MCF 10A (cell line): ENCODE data around the gene KRTCAP2. TPM values are rescaled to one million over a fixed set of nuclear protein-coding genes. Genes with fewer than 3 reads are reported as not detected.
"Not testable (repeated sequence)": the region's sequence is repeated elsewhere in the genome, so short reads cannot be mapped to it uniquely, and the experiment has no call there.

Source experiments
- BruUV-seq: library from RNA; stranded (reverse); fragments of 400-500 nt; replicated peaks from 2 replicates; lab custom pipeline; 2021; lab: Mats Ljungman, UMichigan
- CTCF ChIA-PET: fragments of 300-600 bp; sonication (Branson Sonifier 250); formaldehyde crosslinking; extraction: SDS; loops from one replicate; lab custom pipeline; 2021; ENCODE audit warnings: antibody characterized with exemption, inconsistent platforms; lab: Yijun Ruan, JAX
- POLR2A ChIA-PET: fragments of 300-600, 350-650 bp; sonication (Branson Sonifier 250); formaldehyde crosslinking; extraction: SDS; loops from one replicate; lab custom pipeline; 2020; ENCODE audit warnings: antibody characterized with exemption, inconsistent platforms; lab: Yijun Ruan, JAX
- DNase-seq: peaks from one replicate; pipeline ENCODE4 v3.0.0-alpha.2; 2018; ENCODE audit not compliant: unreplicated experiment
- H3K27ac Mint-ChIP-seq: one replicate; pipeline ENCODE4 v1.8.0; 2022; ENCODE audit warnings: mild to moderate bottlenecking, low read depth, mixed read lengths; ENCODE audit not compliant: unreplicated experiment
- H3K27me3 Mint-ChIP-seq: one replicate; pipeline ENCODE4 v1.8.0; 2022; ENCODE audit warnings: mixed read lengths; ENCODE audit not compliant: insufficient read depth, unreplicated experiment
- H3K36me3 Mint-ChIP-seq: one replicate; pipeline ENCODE4 v1.8.0; 2022; ENCODE audit warnings: mild to moderate bottlenecking, moderate library complexity, mixed read lengths; ENCODE audit not compliant: insufficient read depth, unreplicated experiment
- H3K4me1 Mint-ChIP-seq: one replicate; pipeline ENCODE4 v1.8.0; 2022; ENCODE audit warnings: mixed read lengths; ENCODE audit not compliant: insufficient read depth, unreplicated experiment
- H3K4me3 Mint-ChIP-seq: one replicate; pipeline ENCODE4 v1.8.0; 2022; ENCODE audit warnings: mild to moderate bottlenecking, moderate library complexity, mixed read lengths; ENCODE audit not compliant: unreplicated experiment
- H3K9me3 Mint-ChIP-seq: one replicate; pipeline ENCODE4 v1.8.0; 2022; ENCODE audit warnings: mixed read lengths; ENCODE audit not compliant: unreplicated experiment
- intact Hi-C: fragments of 100-400 bp; cut with micrococcal nuclease; formaldehyde crosslinking; loops from 2 replicates; pipeline ENCODE4 v1.14.1; 2022
- total RNA-seq: library from RNA; stranded (reverse); gene quantifications from 2 replicates; pipeline ENCODE4 v1.2.3, GENCODE V29; 2022
- TF ChIP-seq, protein P1 (sequence below): fragments of 200-600 bp; IDR thresholded peaks from one replicate; pipeline ENCODE4 v1.8.0; 2022; ENCODE audit warnings: antibody characterized with exemption, mild to moderate bottlenecking; ENCODE audit not compliant: unreplicated experiment

Gene KRTCAP2
- total RNA-seq, 1 experiment from 2014 or later, result 313 TPM

DNA sequence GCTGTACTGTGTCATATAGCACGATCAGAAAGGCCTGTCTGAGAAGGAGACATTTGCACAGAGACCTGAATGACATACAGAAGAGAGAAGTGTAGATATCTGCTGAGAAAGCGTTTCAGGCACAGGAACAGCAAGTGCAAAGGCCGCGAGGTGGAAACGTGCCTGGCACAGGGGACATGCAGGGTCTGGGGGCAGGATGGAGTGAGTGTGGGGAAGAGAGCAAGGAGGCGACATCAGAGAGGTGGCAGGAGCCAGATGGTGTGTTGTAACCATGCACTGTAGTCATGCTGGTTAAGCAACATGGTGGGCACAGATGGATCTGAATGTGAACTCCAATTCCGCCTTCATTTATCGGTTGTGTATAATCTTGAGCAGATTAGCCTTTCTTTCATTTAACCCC, 13.0 kb downstream of the KRTCAP2 start:
- DNase-seq, result no peak
- TF ChIP-seq, protein P1, sequence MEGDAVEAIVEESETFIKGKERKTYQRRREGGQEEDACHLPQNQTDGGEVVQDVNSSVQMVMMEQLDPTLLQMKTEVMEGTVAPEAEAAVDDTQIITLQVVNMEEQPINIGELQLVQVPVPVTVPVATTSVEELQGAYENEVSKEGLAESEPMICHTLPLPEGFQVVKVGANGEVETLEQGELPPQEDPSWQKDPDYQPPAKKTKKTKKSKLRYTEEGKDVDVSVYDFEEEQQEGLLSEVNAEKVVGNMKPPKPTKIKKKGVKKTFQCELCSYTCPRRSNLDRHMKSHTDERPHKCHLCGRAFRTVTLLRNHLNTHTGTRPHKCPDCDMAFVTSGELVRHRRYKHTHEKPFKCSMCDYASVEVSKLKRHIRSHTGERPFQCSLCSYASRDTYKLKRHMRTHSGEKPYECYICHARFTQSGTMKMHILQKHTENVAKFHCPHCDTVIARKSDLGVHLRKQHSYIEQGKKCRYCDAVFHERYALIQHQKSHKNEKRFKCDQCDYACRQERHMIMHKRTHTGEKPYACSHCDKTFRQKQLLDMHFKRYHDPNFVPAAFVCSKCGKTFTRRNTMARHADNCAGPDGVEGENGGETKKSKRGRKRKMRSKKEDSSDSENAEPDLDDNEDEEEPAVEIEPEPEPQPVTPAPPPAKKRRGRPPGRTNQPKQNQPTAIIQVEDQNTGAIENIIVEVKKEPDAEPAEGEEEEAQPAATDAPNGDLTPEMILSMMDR, result no peak
- peaks cover 10% of the 10 kb centered on the region for H3K27me3 Mint-ChIP-seq
- BruUV-seq, result no TSS peak
- POLR2A ChIA-PET, result no interaction called here
- no peaks in the 10 kb centered on the region for H3K4me1 Mint-ChIP-seq
- intact Hi-C loops, result no loop called here
- CTCF ChIA-PET, result interaction anchor here (1.4 to 1.5 kb wide), 2 partner anchors 68 to 75 kb away, joined by 4 to 7 read pairs; no protein-coding TSS in a partner anchor
- no peaks in the 10 kb centered on the region for H3K36me3 Mint-ChIP-seq
- no peaks in the 10 kb centered on the region for H3K9me3 Mint-ChIP-seq
- no peak overlapping the region for H3K27ac Mint-ChIP-seq
- H3K4me3 Mint-ChIP-seq, result no peak overlapping the region

DNA sequence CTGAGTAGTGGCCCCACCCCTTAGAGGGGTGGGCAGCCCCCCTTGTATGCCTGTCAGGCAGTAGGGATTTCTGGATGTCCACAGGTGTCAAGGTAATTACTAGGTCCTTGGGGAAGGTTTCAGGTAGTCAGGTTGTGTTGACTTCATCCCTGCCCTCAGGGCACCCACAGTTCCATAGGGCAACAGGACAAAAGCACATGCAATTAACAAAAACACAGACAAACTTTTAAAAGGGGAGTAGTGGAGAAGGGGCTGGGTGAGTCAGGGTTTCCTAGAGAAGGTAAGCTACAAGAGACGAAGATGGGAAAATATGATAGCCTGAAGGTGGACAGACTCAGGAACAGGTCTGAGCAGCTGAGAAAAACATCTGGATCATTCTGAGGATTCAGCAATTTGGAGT, 14.1 kb downstream of the KRTCAP2 start:
- H3K9me3 Mint-ChIP-seq, result no peaks in the 10 kb centered on the region
- no TSS peak for BruUV-seq
- no peaks in the 10 kb centered on the region for H3K4me1 Mint-ChIP-seq
- ChIA-PET POLR2A (interaction anchor here (0.6 kb wide), 1 partner anchor 10 kb away, joined by 4 read pairs; no protein-coding TSS in a partner anchor), CTCF (interaction anchor here (0.6 to 1.3 kb wide), 4 partner anchors 14 to 735 kb away, joined by 3 to 11 read pairs (median 4); partner anchors contain the start of gene KRTCAP2)
- TF ChIP-seq, protein P1, result no peak
- H3K27me3 Mint-ChIP-seq, result peaks cover 15% of the 10 kb centered on the region
- no peak overlapping the region for H3K4me3 Mint-ChIP-seq
- no peak overlapping the region for H3K27ac Mint-ChIP-seq
- intact Hi-C loops, result no loop called here
- no peaks in the 10 kb centered on the region for H3K36me3 Mint-ChIP-seq
- DNase-seq, result no peak

DNA sequence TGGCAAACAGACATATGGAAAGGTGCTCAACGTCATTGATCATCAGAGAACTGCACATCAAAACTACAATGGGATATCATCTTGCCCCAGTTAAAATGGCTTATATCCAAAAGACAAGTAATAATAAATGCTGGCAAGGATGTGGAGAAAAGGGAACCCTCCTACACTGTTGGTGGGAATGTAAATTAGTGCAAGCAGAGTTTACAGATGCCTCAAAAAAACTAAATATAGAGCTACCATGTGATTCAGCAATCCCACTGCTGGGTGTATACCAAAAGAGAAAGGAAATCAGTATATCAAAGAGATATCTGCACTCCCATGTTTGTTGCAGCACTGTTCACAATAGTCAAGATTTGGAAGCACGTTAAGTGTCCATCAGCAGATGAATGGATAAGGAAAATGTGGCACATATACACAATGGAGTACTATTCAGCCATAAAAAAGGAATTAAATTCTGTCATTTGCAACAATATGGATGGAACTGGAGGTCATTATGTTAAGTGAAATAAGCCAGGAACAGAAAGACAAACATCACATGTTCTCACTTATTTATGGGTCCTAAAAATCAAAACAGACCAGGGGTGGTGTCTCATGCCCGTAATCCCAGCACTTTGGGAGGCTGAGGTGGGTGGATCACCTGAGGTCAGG, 17.0 kb downstream of the KRTCAP2 start:
- H3K27me3 Mint-ChIP-seq, result peaks cover 19% of the 10 kb centered on the region
- BruUV-seq, DNase-seq, intact Hi-C loops, H3K4me1 Mint-ChIP-seq, H3K4me3 Mint-ChIP-seq, H3K27ac Mint-ChIP-seq, H3K9me3 Mint-ChIP-seq, H3K36me3 Mint-ChIP-seq: not testable (repeated sequence)
- ChIA-PET POLR2A (interaction anchor here (1.9 kb wide), 1 partner anchor 17 kb away, joined by 8 read pairs; the partner anchor contains the start of gene KRTCAP2), CTCF (interaction anchor here (0.5 to 3.8 kb wide), 7 partner anchors 10 to 71 kb away, joined by 3 to 21 read pairs (median 4); partner anchors contain the start of genes KRTCAP2 and TRIM46)

GRCh38 chr1:155145491-155145890, 27.6 kb downstream of the KRTCAP2 start:
- Mint-ChIP-seq H3K27ac (no peak overlapping the region), H3K4me1 (no peaks in the 10 kb centered on the region), H3K36me3 (peaks cover 2% of the 10 kb centered on the region), H3K9me3 (no peaks in the 10 kb centered on the region), H3K4me3 (no peak overlapping the region), H3K27me3 (peaks cover 8% of the 10 kb centered on the region)
- no TSS peak for BruUV-seq
- ChIA-PET CTCF (interaction anchor here (1.1 to 5.5 kb wide), 7 partner anchors 10 to 60 kb away, joined by 3 to 40 read pairs (median 10); partner anchors contain the start of genes KRTCAP2 and SLC50A1), POLR2A (interaction anchor here (0.8 to 1.4 kb wide), 2 partner anchors 10 to 27 kb away, joined by 3 to 4 read pairs; partner anchors contain the start of gene SLC50A1)
- intact Hi-C loops, result no loop called here
- TF ChIP-seq, protein P1, result peak; percentile 12
- no peak for DNase-seq
